Loucy (cell line): Measurements from ENCODE around the gene EML1.

Experiments
- EZH2phosphoT487 ChIP-seq: fragments of 200-600 bp; IDR thresholded peaks from 2 replicates; pipeline ENCODE4 v1.6.1; 2018; ENCODE audit warnings: antibody characterized with exemption, mild to moderate bottlenecking, moderate library complexity, borderline replicate concordance
- TF ChIP-seq, protein P1 (sequence below): fragments of 200-600 bp; sonication (generic); conservative IDR thresholded peaks from 2 replicates; pipeline ENCODE4 v1.5.1; 2014; ENCODE audit warnings: mild to moderate bottlenecking, antibody characterized with exemption, low read length

GRCh38 chr14:99975190-99975589, 182.0 kb downstream of the EML1 start:
- no peak for TF ChIP-seq EZH2phosphoT487
- TF ChIP-seq, protein P1, sequence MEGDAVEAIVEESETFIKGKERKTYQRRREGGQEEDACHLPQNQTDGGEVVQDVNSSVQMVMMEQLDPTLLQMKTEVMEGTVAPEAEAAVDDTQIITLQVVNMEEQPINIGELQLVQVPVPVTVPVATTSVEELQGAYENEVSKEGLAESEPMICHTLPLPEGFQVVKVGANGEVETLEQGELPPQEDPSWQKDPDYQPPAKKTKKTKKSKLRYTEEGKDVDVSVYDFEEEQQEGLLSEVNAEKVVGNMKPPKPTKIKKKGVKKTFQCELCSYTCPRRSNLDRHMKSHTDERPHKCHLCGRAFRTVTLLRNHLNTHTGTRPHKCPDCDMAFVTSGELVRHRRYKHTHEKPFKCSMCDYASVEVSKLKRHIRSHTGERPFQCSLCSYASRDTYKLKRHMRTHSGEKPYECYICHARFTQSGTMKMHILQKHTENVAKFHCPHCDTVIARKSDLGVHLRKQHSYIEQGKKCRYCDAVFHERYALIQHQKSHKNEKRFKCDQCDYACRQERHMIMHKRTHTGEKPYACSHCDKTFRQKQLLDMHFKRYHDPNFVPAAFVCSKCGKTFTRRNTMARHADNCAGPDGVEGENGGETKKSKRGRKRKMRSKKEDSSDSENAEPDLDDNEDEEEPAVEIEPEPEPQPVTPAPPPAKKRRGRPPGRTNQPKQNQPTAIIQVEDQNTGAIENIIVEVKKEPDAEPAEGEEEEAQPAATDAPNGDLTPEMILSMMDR: no peak
